ENCODE data around the gene ZC3H18.

The ZC3H18 gene

DNA sequence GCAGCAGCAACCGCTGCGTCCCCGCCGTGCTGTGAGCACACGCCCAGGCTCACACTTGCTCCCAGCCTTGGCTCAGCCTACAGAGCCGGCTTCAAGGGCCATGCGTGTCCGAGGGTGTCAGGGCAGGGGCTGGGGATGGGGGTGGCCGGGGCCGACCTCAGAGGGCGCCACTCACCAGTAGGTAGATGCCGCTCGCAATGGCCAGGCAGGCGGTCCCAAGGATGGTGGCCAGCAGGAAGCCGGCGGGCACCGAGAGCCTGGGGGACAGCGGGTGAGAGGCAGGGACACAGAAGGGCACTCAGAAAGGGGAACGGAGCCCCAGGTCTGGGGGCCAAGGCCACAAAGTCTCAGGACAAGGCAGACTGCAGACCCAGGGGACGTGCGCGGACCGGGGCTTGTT is 75.7 kb downstream of the ZC3H18 start:
- no peak for DNase-seq

DNA sequence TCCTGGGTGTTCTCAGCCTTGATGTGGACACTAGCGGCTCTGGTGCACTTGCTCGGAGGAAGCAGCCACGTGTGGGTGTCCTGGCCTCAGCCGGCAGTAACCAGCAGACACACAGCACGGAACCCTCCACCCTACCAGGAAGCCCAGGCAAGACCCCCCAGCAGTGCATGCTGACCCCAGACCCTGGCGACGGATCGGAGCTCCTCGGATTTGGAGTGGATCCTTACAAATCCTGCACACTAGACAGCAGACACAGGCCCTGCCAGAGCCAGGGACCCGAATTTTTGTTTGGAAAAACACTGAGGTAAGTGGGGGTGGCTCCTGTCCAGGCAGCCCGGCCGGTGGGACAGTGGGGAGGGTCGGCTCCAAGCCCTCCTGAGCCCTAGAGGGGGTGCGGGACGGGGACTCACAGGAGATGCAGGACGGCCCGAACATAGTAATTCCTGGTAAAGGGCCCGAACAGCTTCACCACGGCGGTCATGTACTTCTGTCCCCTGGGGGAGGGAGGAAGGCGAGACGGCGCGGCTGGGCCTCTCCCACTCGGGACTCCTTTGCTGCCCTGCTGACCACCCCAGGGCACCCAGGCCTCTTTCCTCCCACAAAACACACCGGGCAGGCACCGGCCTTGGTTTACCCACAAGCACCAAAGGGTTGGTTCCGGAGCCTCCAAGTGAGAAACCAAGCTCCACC is 76.3 kb downstream of the ZC3H18 start:
- no peak for DNase-seq

DNA sequence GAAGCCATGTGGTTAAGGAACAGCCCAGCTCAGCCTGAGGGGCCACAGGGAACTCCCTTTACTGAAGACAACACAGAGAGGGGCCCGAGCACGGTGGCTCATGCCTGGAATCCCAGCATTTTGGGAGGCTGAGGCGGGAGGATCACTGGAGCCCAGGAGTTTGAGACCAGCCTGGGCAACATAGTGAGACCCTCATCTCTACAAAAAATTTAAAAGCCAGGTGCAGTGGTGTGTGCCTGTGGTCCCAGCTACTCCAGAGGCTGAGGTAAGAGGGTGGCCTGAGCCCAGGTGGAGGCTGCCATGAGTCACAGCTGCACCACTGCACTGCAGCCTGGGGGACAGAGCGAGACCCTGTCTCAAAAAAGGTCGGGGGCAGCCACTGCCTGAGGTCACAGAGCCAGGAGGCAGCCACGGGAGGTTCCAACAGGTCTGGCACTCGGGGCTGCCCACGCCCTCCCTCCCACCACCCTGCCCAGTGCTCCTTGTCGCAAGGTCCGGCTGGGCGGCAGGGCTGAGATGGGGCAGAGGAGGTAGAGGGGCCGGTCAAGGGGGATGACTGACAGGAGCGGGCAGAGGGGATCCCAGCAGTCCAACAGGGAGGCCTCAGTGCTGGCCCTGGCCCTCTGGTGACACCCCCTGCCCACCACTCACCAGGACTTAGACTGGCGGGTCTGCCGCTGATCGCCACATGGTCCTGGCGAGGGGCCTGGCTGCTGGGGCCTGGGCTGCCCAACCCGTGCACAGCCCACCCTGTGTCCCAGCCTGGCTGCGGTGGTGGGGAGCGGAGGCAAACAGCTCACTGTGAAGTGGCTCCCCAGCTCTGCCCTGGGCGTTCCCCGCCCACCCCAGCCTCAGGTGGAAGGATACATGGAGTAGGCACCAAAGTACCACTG is 77.2 kb downstream of the ZC3H18 start:
- DNase-seq, result no peak

DNA sequence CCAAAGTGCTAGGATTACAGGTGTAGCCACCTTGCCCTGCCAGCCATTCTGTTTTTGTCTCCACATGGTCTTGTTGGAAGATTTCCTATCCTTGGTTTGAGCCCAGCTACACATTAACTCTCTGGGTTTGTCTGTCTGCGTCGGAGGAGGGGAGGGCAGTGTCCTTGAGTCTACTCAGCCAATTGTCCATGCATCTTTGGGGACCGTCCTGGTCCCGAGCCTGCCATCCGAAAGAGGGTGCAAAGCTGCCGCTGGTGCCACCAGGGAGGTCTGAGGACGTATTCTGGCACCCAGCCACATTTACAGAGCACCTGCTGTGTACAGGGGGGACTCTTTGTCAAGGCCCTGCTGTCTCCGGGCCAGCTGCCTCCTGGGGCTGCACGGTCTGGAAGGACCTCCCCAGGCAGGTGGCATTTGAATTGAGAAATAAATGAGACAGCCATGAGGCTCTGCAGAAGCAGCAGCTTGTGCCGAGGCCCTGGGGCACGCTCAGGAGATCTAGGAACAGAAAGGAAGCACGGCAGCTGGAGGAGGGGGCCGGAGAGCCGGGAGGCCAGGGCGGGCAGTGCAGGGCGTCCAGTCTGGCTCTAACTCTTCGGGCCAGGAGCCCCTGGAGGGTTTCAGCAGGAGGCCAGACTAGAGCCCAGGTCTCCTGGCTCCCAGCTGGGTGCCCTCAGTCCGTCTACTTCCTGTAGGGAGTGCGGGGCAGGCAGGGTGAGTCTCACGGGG is 79.2 kb downstream of the ZC3H18 start:
- DNase-seq, result no peak

DNA sequence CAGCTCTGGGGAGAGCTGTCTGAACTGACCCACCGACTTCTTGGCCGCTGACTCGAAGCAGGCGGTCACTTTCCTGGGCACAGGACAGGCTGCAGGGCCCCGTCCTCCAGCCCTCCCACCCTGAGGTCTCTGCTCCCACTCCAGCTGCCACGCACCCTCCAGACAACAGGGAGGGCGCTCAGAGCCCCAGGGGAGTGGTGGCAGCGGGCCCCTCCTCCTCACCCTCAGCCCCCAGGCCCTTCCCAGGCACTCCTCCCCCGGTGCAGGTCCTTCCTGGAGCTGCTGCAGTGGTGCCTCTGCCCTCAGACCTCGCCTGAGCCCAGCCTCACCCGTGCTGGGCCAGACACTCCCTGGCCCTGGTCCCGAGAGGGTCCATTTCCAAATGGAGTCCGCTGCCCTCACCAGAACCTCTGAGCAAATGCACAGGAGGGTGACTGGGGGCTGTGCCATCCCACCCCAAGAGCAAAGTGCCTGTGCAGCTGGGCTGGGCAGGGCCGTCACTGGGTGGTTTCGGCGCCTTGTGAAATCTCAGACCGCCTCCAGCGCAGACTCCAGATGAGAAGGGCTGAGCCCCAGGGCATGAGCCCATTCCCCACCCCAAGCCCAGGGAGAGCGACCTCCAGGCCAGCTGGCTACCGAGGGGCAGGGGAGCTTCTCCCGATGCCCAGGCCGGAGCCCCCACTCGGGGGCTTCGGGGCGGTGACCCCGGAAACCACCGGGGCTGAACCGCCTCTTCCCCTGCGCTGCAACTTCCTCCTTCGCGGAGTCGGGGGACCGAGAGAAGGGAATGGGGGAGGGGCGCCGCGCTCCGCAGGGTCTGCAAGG is 79.9 kb downstream of the ZC3H18 start:
- DNase-seq, result peak; percentile 66

DNA sequence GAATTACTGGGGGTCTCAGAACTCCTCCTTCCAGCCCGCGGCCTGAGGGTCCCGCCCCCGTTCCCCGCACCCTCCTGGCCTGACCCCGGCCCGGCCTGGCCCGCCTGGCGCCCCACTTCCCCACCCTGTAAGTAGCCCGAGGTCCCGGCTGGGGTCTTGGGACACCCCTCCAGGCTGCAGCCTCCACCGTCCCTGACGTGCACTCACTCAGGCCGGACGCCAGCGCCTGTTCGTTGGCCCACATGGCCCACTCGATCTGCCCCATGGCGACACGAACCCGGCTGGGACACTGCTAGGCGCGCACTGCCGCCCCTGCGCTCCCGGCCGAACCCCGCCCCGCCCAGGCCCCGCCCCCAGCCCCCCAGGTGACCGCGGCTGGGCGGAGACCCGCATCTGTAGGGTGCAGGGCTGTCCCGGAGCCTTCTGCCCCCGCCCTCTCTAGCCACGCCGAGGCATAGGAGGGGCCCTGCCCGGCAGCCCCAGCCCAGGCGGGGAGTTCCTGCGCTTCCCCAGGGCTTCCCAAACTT is 80.6 kb downstream of the ZC3H18 start, which contains the start of gene CYBA:
Gene CYBA (minus strand): TSS at position 305 of the 527 bp plus-strand sequence. CDS start 40 bp downstream, at position 265.
- DNase-seq, result peak; percentile 87

DNA sequence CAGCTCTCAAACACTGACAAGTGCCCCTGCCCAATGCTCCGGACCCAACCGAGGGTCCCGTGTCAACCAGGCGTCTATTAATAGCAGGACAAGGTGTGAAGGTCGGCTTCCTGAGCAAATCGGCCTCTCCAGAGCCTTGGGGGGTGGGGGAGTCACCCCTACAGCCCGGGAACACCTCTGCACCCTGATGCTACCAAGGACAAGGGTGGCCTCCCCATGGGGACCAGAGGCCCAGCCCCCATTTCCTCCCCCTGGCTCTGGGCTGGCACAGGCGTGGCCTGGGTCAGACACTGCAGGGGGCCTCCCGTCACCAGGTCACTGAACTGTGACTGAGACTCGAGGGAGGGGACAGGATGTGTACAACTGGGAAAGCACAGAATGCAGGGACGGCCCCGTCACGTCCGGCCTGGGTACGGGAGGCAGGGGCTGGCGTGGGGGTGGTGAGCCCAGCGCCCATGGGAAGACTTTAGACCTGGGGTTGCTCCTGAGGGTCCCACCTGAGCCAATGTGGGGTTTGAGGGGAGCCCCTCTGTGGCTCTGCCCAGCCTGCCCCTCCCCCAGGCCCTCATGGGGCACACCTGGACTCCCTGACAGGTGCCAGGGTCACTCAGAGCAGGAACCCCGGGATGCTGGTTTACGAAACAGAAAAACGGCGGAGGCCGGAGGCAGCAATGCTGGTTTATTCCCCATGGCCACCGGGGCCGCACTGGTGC is 81.2 kb downstream of the ZC3H18 start:
- peak; percentile 75 for DNase-seq

DNA sequence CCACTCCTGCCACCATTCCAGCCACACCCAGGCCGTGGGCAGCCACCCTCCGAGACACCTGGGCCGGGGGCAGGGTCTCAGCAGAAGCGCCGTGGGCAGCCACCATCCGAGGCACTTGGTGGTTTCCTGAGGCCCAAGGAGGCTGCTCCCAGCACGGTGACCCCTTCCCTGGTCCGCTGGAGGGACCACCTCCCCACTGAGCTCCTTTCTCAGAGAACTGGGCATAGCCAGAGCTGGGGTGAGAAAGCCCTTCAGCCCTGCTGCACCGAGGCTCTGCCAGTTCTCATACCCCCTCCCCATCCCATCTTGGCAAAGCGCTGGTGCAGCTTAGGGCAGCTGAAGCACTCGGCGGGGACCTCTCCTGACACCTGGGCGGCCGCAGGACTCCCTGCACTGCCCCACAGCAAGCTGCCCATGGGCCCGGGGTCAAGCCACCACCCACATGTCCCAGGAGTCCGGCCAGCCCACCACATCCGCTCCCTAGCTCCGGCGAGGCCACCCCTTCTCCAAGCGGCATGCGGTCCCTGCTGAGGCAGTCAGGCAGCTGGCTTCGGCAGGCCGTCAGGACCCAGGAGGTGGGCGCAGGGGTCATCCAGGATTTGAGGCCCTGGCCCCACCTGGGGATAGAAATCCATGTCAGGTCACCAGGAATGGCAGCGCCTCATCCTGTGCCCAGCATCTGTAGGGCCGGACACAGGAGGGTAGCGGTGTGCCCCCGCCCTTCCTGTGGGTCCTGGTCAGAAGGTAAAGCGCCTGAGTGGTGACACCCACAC is 82.0 kb downstream of the ZC3H18 start:
- DNase-seq, result no peak

DNA sequence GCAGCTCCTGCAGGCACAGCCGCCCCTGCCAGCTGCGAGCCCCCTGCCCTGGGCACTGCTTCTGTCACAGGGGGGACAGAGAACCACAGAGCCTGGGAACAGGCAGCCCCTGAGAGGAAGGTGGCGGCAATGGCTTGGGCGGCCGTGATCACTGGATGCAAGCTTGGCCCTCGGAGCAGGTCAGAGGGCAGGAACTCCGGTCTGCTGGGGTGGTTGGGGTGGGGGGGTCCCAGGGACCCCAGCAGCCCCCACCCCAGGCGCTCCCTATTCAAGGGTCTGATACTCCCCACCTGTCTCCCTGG is 82.5 kb downstream of the ZC3H18 start:
- no peak for DNase-seq

DNA sequence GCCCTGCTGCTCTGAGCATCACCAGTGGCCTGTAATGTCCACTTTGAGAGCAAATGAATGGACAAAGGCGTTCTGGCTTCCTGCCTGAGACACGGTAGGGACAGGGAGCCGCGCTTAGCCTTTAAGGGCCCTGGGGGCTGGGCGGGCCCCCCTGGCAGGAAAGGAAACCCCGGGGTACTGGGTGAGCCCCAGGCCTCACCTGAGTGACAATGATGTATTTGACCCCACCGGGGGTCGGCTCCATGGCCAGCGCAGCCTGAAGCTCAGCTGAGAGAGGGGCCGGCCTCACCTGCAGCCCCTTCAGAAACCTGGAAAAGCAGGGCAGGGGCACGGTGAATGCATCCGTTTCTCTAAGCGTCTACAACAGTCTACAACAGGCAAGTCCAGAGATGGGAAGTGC is 82.9 kb downstream of the ZC3H18 start:
- DNase-seq, result no peak

DNA sequence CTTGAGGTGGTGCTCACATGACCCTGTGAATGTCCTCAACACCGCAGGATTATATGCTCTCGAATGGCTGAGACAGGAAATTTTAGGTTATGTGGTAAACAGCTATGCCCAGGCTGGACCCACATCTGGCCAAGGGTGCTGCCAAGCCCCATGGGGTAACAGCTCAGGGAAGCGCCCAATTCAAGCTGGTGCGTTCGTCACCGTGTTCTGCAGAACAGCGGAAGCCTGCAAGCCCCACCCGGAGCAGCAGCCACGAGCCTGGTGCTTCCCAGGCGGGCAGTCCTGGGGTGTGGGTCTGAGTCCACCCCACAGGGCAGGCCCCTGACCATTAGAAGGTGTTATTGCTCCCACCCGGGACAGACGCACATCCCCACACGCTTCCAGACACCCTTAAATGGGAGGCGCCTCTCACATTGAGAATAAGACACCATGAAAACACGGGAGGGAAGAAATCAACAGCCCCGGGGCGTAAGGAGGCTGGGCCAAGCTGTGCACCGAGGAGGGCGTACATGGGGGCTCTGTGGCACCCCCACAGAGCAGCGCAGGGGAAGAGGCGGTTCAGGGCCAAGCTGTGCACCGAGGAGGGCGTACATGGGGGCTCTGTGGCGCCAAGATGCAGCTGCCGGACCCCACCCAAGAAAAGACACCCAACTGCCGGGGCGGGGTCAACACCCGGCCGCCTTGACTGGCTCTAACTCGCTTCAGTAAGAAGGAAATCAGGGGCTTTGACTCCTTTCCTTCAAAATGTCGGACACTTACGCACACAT is 83.6 kb downstream of the ZC3H18 start:
- DNase-seq, result no peak

DNA sequence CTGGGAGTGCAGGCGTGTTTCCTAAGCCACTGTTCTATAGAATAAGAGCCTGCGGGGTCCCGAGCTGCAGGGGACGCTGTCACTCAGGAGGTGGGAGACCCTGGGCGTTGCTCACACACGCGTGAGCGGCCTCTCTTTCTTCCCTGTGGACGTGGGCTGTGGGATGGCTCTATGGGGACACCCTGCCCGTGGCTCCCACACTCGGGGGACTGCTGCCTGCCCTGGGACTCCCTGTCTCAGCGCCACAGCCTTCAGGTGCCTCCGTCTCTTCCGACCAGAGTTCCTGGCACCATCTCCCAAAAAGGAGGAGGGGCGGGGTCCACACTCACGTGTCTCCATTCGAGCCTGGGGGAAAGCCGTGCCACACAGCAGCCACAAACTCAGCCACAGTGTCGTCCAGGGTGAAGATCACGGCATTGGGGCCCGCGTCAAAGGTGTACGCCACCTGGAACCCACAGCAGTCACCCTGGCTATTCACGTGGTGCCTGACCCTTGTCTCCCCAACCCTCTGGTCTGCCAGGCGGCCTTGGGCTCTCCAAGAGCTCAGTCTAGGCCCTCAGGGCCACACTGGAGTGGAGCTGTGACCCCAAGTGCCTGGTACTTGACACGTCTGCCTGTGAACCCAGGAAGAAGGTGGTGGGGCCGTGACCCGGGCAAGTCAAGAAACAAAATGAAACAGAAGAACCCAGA is 84.3 kb downstream of the ZC3H18 start:
- no peak for DNase-seq

DNA sequence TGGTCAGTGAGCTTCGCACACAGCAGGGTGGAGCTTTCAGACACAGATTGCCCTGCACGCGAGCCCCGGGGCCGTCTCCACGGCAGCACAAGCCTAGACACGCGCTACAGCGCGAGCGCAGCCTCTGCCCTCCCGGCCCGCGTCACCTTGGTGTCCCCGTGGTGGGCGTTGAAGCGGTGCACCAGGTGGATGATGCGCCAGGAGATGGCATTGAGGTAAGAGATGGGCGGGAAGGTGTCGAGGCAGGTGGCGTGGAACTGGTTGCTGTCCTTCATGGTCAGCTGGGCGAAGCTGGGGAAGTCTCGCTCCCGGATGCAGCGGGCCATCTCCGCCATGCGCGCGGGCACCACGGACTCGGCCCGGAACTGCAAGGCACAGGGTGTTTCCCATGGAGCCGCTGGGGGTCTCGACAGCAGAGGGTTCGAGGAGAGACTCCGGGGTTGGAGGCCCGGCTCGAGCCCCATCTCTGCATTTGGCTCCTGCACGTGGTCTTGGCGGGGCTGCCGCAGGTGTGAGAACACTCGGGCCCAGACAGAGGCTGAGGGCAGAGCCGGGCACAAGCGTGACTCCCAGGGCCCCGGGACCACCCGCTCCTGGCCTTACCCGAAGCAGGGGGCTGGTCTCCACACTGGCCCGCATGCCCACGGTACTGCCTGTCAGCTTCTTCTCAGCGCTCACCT is 85.0 kb downstream of the ZC3H18 start:
- no peak for DNase-seq

DNA sequence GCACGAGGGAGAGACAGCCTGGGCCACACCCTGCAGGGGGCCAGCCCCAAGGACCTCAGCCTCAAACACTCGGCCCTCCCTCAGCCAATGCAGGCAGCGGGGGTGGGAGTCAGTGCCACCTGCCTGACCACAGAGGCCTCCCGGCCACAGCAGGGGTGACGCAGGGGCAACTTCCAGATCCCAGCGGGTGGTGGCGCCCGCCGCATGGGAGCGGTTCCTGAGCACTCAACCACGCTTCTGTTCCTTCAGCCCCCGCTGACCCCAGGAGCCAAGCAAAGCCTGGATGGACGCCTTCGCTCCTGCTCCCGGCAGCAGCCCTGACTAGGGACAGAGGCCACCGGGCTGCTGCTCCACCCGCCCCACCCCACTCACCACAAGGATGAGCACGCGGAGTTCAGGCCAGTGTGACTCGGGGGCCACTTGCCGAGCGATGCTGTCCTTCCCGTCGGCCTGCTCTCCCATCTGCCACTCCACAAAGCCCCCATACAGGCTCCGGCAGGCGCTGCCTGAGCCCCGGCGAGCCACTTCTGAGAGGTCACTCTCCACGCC is 85.6 kb downstream of the ZC3H18 start:
- no peak for DNase-seq

DNA sequence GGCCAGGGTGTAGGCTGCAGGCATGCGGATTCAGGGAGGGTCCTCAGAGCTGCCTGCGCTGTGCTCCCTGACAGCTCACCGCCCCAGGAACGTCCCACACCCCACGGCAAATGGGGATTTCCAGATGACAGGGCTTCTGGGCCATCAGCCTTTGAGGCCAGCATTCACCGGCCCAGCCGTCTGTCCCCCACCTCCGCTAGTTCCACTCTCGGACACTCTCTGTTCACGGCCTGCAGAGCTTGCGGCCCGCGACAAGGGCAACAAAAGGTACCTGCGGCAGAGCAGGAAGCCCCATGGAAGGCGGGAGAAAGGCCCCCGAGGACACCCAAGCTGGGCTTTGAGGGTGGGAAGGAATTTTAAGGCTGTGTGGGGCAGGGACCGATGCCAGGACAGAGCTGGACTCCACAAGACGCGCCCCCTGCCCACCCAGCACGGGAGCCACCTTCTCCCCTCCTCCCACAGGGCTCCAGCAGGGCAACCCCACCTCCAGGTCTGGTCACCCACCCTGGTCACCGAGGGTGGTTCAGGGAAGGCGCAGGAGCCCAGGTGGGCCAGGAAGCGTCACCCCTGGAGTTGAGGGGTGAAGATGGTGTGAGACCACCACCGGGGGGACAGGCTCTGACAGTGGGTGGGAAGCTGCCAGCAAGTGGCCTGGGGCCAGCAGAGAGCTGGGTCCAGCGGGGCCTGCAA is 86.2 kb downstream of the ZC3H18 start:
- no peak for DNase-seq

DNA sequence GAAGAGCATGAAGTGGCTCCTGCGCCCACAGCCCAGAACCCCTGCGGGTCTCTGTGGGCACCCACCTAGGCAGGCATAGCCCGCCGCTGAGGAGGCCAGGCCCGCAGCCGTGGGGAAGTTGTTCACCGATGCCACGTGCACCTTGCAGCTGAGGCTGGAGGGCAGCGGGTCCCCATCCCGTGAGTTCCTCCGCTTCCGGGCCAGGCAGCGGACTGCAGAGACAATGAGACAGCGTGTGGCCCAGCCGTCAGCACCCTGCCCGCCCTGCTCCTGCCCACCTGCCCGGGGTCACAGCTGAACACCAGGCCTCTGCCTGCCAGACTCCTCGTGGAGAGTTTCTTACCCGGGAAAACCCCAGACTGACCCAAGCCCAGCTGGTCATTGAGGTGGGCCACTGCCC is 87.2 kb downstream of the ZC3H18 start:
- DNase-seq, result no peak

DNA sequence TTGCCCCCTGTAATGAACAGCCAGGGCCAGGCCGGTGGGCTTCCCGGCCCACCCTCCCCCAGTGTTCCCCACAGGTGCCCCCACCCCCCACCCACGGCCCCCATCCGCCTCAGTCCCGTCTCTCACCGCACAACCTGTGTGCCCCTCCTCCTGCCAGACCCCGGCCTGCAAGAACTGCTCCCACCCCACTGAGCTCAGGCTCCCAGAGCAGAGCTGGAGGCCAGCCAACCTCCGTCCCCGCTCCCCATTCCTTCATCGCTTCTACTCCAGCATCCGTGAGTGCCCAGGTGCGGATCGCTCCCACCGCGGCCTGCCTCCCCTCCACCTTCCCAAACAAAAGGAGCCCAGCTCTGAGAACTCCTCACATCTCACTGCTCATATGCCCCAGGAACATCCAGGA is 88.5 kb downstream of the ZC3H18 start:
- DNase-seq, result no peak

DNA sequence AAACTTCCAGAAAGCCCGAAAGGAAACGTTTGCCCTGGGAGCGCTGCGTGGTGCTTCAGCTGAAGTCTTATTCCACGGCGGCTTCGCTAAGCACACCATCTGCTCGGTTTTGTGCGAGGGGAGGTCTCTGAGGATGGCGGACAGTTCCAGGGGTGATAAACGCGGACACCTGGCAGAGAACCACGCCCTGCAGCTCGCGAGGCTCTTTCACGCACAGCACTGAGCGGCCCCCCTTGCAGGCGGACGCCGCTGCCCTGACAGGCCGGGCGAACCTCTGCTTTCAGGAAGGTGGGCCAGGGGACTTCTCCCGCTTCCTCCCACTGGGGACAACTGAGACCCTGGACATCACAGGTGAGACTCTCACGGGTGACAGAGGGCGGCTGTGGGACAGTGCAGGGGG is 89.0 kb downstream of the ZC3H18 start:
- no peak for DNase-seq
